Transverse colon (tissue), 4 donors: ENCODE results near the gene PIGR. TPM values are rescaled to one million over a fixed set of nuclear protein-coding genes. Genes with fewer than 3 reads are reported as not detected.

Source experiments
- DNase-seq: peaks from one replicate; pipeline ENCODE4 v3.0.0-alpha.2; 2019
- H3K27ac ChIP-seq, 4 donors: fragments of 200-600 bp; sonication (generic); 2 replicates each; pipeline ENCODE4 v1.5.1; 2016 to 2018; ENCODE audit warnings: inconsistent platforms in 4 of 4
- H3K27me3 ChIP-seq: fragments of 200-600 bp; sonication (generic); 2 replicates; pipeline ENCODE4 v1.5.1; 2017; ENCODE audit warnings: inconsistent platforms
- H3K36me3 ChIP-seq, 4 donors: fragments of 200-600 bp; sonication (generic); 2 replicates each; pipeline ENCODE4 v1.5.1; 2017 to 2019; ENCODE audit warnings: inconsistent platforms in 4 of 4
- H3K4me1 ChIP-seq, 4 donors: fragments of 200-600 bp; sonication (generic); 2 replicates each; pipeline ENCODE4 v1.5.1; 2017 to 2020; ENCODE audit warnings: inconsistent platforms in 4 of 4
- H3K4me3 ChIP-seq, 4 donors: fragments of 200-600 bp; sonication (generic); 1 replicate in 1 of 4; 2 replicates in 3 of 4; pipeline versions ENCODE4 v1.5.1 to v1.6.1; 2017 to 2019; ENCODE audit warnings: inconsistent platforms in 4 of 4
- H3K9me3 ChIP-seq, 2 donors: fragments of 200-600 bp; sonication (generic); 2 replicates each; pipeline ENCODE4 v1.5.1; 2017 to 2019; ENCODE audit warnings: inconsistent platforms in 2 of 2
- CTCF ChIP-seq, 5 experiments: fragments of 200-600 bp in 3 of 5; fragments of 450-650 bp in 2 of 5; sonication (generic) in 3 of 5; IDR thresholded peaks; 1 replicate in 2 of 5; 2 replicates in 3 of 5; pipeline ENCODE4 v1.5.1; 2016 to 2017; ENCODE audit warnings: antibody characterized with exemption in 5 of 5, inconsistent platforms in 3 of 5, mild to moderate bottlenecking in 2 of 5, moderate library complexity in 1 of 5
- EP300 ChIP-seq: sonication (generic); formaldehyde crosslinking; IDR thresholded peaks from one replicate; pipeline ENCODE4 v1.6.1; 2017; ENCODE audit warnings: antibody characterized with exemption, low read depth
- POLR2A ChIP-seq: fragments of 450-650 bp; IDR thresholded peaks from one replicate; pipeline ENCODE4 v1.6.1; 2016; ENCODE audit warnings: antibody characterized with exemption, mild to moderate bottlenecking, moderate library complexity
- POLR2AphosphoS5 ChIP-seq, 3 donors: sonication (generic); formaldehyde crosslinking; IDR thresholded peaks; one replicate each; pipeline ENCODE4 v1.6.1; 2016; ENCODE audit warnings: antibody characterized with exemption in 3 of 3
- WGBS, 2 donors: methylation state at CpG; one replicate each; pipeline ENCODE4 v1.1.5; 2018; ENCODE audit warnings: low coverage in 1 of 2; 5-methylcytosine and 5-hydroxymethylcytosine counted together
- in situ Hi-C, 4 donors: fragments of 200-750 bp; cut with MboI; loops; one replicate each; pipeline versions ENCODE4 v1.15.0 to v1.15.1; 2017; ENCODE audit warnings: low sequenced_read_pairs in 3 of 4, low pct_ligation_motif_present in 1 of 4, low pct_unique_long_range_greater_than_20kb in 1 of 4
- intact Hi-C: fragments of 100-400 bp; cut with DNase I; formaldehyde crosslinking; loops from one replicate; pipeline ENCODE4 v1.15.1; 2023; ENCODE audit warnings: low total_unique reads
- total RNA-seq, 4 donors: library from RNA; depleted of rRNA; stranded (reverse); fragments of >200 nt; gene quantifications; one replicate each; pipeline ENCODE4 v1.1.0, GENCODE V29; 2016

Gene PIGR
- total RNA-seq, 4 donors from 2014 or later, result 3,370 to 10,796 (median 6,659) TPM

GRCh38 chr1:206940588-206940936 is 5.7 kb downstream of the PIGR start:
- intact Hi-C loops (no loop called here), in situ Hi-C loops (no loop called here)
- Histone ChIP-seq H3K27me3 (no peaks in the 10 kb centered on the region), H3K4me3 (no peak overlapping the region), H3K27ac (peak overlapping the region; percentile 82 to 89 (median 83)), H3K36me3 (no peaks in the 10 kb centered on the region), H3K4me1 (peaks cover 3 to 45% (median 24%) of the 10 kb centered on the region in 4 donors), H3K9me3 (no peaks in the 10 kb centered on the region)
- TF ChIP-seq EP300 (no peak), POLR2AphosphoS5 (IDR thresholded peaks at IDR 0.05) (peak in 1 of 3 donors; percentile 1), CTCF (IDR thresholded peaks at IDR 0.05) (no peak), POLR2A (no peak)
- 0 to 51% methylated on average over 2 to 3 of the region's 3 CpGs for WGBS, 2 donors
- no peak for DNase-seq

GRCh38 chr1:206939841-206940587 is 6.3 kb downstream of the PIGR start:
- in situ Hi-C loops (no loop called here), intact Hi-C loops (no loop called here)
- DNase-seq, result peak; percentile 75
- Histone ChIP-seq H3K27ac (peak overlapping the region; percentile 82 to 89 (median 83)), H3K4me3 (no peak overlapping the region), H3K4me1 (peaks cover 3 to 45% (median 24%) of the 10 kb centered on the region in 4 donors), H3K36me3 (peaks cover 0 to 4% (median 0%) of the 10 kb centered on the region in 4 donors), H3K9me3 (no peaks in the 10 kb centered on the region), H3K27me3 (no peaks in the 10 kb centered on the region)
- 65 to 71% methylated on average over 2 to 9 of the region's 9 CpGs for WGBS, 2 donors
- TF ChIP-seq POLR2A, result peak; percentile 18
- peak in 2 of 3 donors; percentile 32 to 56 for TF ChIP-seq POLR2AphosphoS5 (IDR thresholded peaks at IDR 0.05)
- TF ChIP-seq CTCF (IDR thresholded peaks at IDR 0.05), result no peak
- no peak for TF ChIP-seq EP300

- DNase-seq, result no peak
- Histone ChIP-seq H3K4me3 (no peak overlapping the region), H3K36me3 (peaks cover 0 to 4% (median 0%) of the 10 kb centered on the region in 4 donors), H3K27ac (peak overlapping the region; percentile 82 to 89 (median 83)), H3K9me3 (no peaks in the 10 kb centered on the region), H3K4me1 (peaks cover 3 to 45% (median 24%) of the 10 kb centered on the region in 4 donors), H3K27me3 (no peaks in the 10 kb centered on the region)
- in situ Hi-C loops (no loop called here), intact Hi-C loops (no loop called here)
- TF ChIP-seq POLR2AphosphoS5 (IDR thresholded peaks at IDR 0.05), result peak in 2 of 3 donors; percentile 21 to 24
- TF ChIP-seq POLR2A, result no peak
- TF ChIP-seq CTCF (IDR thresholded peaks at IDR 0.05), result no peak
- 66 to 80% methylated on average over 1 to 13 of the region's 13 CpGs for WGBS, 2 donors
Measured at GRCh38 chr1:206939131-206939530, 7.1 kb downstream of the PIGR start.

- peaks cover 0 to 7% (median 3%) of the 10 kb centered on the region in 4 donors for H3K36me3 ChIP-seq
- H3K4me3 ChIP-seq, result no peak overlapping the region
- WGBS, 2 donors, result 60 to 100% methylated on average over 1 to 6 of the region's 6 CpGs
- peak overlapping the region; percentile 10 to 89 (median 83) for H3K27ac ChIP-seq
- peaks cover 3 to 40% (median 20%) of the 10 kb centered on the region in 4 donors for H3K4me1 ChIP-seq
- H3K27me3 ChIP-seq, result no peaks in the 10 kb centered on the region
- intact Hi-C loops, result no loop called here
- no peak for DNase-seq
- in situ Hi-C loops, result no loop called here
- H3K9me3 ChIP-seq, result no peaks in the 10 kb centered on the region
- TF ChIP-seq POLR2AphosphoS5 (IDR thresholded peaks at IDR 0.05) (no peak), CTCF (IDR thresholded peaks at IDR 0.05) (no peak), POLR2A (no peak), EP300 (no peak)
Measured at GRCh38 chr1:206937425-206937824, 8.8 kb downstream of the PIGR start.
